CD8-positive, alpha-beta memory T cell (primary cell): ENCODE measurements around the gene TMEM30B. TPM values are rescaled to one million over a fixed set of nuclear protein-coding genes. Genes with fewer than 3 reads are reported as not detected.

ENCODE experiments used
- CTCF ChIA-PET: fragments of 350-600 bp; sonication (Branson Sonifier 250); formaldehyde crosslinking; loops from one replicate; lab custom pipeline; 2021; ENCODE audit warnings: antibody characterized with exemption; lab: Charles Lee
- POLR2A ChIA-PET: fragments of 350-600 bp; sonication (Branson Sonifier 250); formaldehyde crosslinking; loops from one replicate; lab custom pipeline; 2021; ENCODE audit warnings: antibody characterized with exemption; lab: Charles Lee
- DNase-seq, 5 donors: peaks; one replicate each; pipeline versions ENCODE4 v3.0.0 to v3.0.0-alpha.2; 2020 to 2022; ENCODE audit warnings: mixed read lengths in 1 of 5
- H3K27ac ChIP-seq: one replicate; pipeline ENCODE4 v1.7.0; 2013; ENCODE audit warnings: low read depth, mild to moderate bottlenecking, low read length, moderate library complexity
- H3K27me3 ChIP-seq: 2 replicates; pipeline ENCODE4 v1.7.0; 2013; ENCODE audit warnings: low read length, mild to moderate bottlenecking; ENCODE audit not compliant: insufficient read depth, poor library complexity, severe bottlenecking
- H3K36me3 ChIP-seq: 2 replicates; pipeline ENCODE4 v1.7.0; 2013; ENCODE audit warnings: mild to moderate bottlenecking, low read length, moderate library complexity; ENCODE audit not compliant: insufficient read depth
- H3K4me1 ChIP-seq: 2 replicates; pipeline ENCODE4 v1.7.0; 2013; ENCODE audit warnings: mild to moderate bottlenecking, low read length, moderate library complexity; ENCODE audit not compliant: insufficient read depth
- H3K4me3 ChIP-seq: 2 replicates; pipeline ENCODE4 v1.7.0; 2013; ENCODE audit warnings: mild to moderate bottlenecking, low read length
- H3K9me3 ChIP-seq: 2 replicates; pipeline ENCODE4 v1.7.0; 2013; ENCODE audit warnings: mild to moderate bottlenecking, low read length
- H3K27ac Mint-ChIP-seq, 8 donors: one replicate each; pipeline ENCODE4 v1.8.0; 2020 to 2021; ENCODE audit warnings: mixed read lengths in 8 of 8, mild to moderate bottlenecking in 6 of 8, inconsistent platforms in 3 of 8, moderate library complexity in 3 of 8
- H3K27me3 Mint-ChIP-seq, 2 donors: one replicate each; pipeline ENCODE4 v1.8.0; 2020 to 2021; ENCODE audit warnings: mixed read lengths in 2 of 2, mild to moderate bottlenecking in 1 of 2, moderate library complexity in 1 of 2
- H3K36me3 Mint-ChIP-seq, 3 donors: one replicate each; pipeline ENCODE4 v1.8.0; 2020 to 2021; ENCODE audit warnings: mixed read lengths in 3 of 3, inconsistent platforms in 1 of 3, mild to moderate bottlenecking in 1 of 3
- H3K4me1 Mint-ChIP-seq, 3 donors: one replicate each; pipeline ENCODE4 v1.8.0; 2020 to 2021; ENCODE audit warnings: mixed read lengths in 3 of 3, inconsistent platforms in 1 of 3, mild to moderate bottlenecking in 1 of 3
- H3K4me3 Mint-ChIP-seq, 7 donors: one replicate each; pipeline ENCODE4 v1.8.0; 2020 to 2021; ENCODE audit warnings: mixed read lengths in 7 of 7, mild to moderate bottlenecking in 6 of 7, moderate library complexity in 4 of 7, inconsistent platforms in 2 of 7
- H3K9me3 Mint-ChIP-seq, 5 donors: one replicate each; pipeline ENCODE4 v1.8.0; 2020 to 2022; ENCODE audit warnings: mixed read lengths in 5 of 5, mild to moderate bottlenecking in 3 of 5, moderate library complexity in 2 of 5, inconsistent platforms in 1 of 5
- polyA plus RNA-seq: library from polyadenylated mRNA; unstranded; fragments of 300-500 nt; fragmentation: Illumina TruSeq; gene quantifications from one replicate; pipeline ENCODE4 v1.2.3, GENCODE V29; 2021
- total RNA-seq, 2 experiments: library from RNA; stranded (reverse); gene quantifications; one replicate each; pipeline ENCODE4 v1.2.3, GENCODE V29; 2021

Gene TMEM30B
- total and polyA plus RNA-seq, 3 experiments from 2014 or later, result 1.7 to 6.5 (median 1.9) TPM

DNA sequence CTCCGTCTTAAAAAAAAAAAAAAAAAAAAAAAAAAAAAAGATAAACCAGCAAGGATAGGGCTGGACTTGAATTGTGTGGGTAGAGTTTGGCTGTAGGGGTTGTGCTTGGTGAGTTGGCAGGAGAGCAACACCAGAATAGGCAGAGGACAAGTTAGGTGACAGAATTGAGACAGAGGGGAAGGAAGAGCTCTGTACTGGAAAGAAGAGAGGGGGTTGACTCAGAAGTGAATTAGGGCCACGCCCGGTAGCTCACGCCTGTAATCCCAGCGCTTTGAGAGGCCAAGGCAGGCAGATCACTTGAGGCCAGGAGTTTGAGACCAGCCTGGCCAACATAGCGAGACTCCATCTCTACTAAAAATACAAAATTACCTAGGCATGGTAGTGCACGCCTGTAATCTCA, 6.1 kb upstream of the TMEM30B start:
- no peaks in the 10 kb centered on the region for H3K4me1 ChIP-seq
- H3K36me3 Mint-ChIP-seq, result no peaks in the 10 kb centered on the region
- ChIA-PET POLR2A (interaction anchor here (0.6 to 0.7 kb wide), 4 partner anchors 28 to 1265 kb away, joined by 3 to 6 read pairs (median 4); partner anchors contain the start of gene HIF1A), CTCF (interaction anchor here (1.1 to 9.2 kb wide), 4 partner anchors 10 to 550 kb away, joined by 3 to 89 read pairs (median 6); no protein-coding TSS in a partner anchor)
- H3K9me3 Mint-ChIP-seq, result no peaks in the 10 kb centered on the region
- no peak overlapping the region for H3K27ac ChIP-seq
- no peak overlapping the region for H3K4me3 Mint-ChIP-seq
- DNase-seq, result no peak
- H3K27ac Mint-ChIP-seq, result no peak overlapping the region
- no peak overlapping the region for H3K4me3 ChIP-seq
- H3K36me3 ChIP-seq, result no peaks in the 10 kb centered on the region
- H3K27me3 Mint-ChIP-seq, result no peaks in the 10 kb centered on the region
- H3K9me3 ChIP-seq, result no peaks in the 10 kb centered on the region
- H3K27me3 ChIP-seq, result no peaks in the 10 kb centered on the region
- H3K4me1 Mint-ChIP-seq, result peaks cover 18 to 31% (median 20%) of the 10 kb centered on the region in 3 donors

GRCh38 chr14:61285364-61285763, 4.2 kb upstream of the TMEM30B start:
- H3K9me3 Mint-ChIP-seq, result no peaks in the 10 kb centered on the region
- DNase-seq, result no peak
- Histone ChIP-seq H3K9me3 (no peaks in the 10 kb centered on the region), H3K27me3 (no peaks in the 10 kb centered on the region), H3K4me1 (peaks cover 6% of the 10 kb centered on the region), H3K36me3 (no peaks in the 10 kb centered on the region), H3K4me3 (no peak overlapping the region), H3K27ac (no peak overlapping the region)
- peaks cover 20 to 39% (median 24%) of the 10 kb centered on the region in 3 donors for H3K4me1 Mint-ChIP-seq
- H3K27ac Mint-ChIP-seq, result peak overlapping the region in 1 of 8 donors; percentile 30
- H3K36me3 Mint-ChIP-seq, result peaks cover 0 to 5% (median 0%) of the 10 kb centered on the region in 3 donors
- no peak overlapping the region for H3K4me3 Mint-ChIP-seq
- POLR2A ChIA-PET, result no interaction called here
- CTCF ChIA-PET, result interaction anchor here (0.8 to 9.2 kb wide), 7 partner anchors 11 to 660 kb away, joined by 3 to 89 read pairs (median 3); no protein-coding TSS in a partner anchor
- H3K27me3 Mint-ChIP-seq, result no peaks in the 10 kb centered on the region

- CTCF ChIA-PET, result interaction anchor here (9.2 kb wide), 1 partner anchor 14 kb away, joined by 89 read pairs; no protein-coding TSS in a partner anchor
- Mint-ChIP-seq H3K9me3 (no peaks in the 10 kb centered on the region), H3K4me1 (peaks cover 29 to 52% (median 35%) of the 10 kb centered on the region in 3 donors), H3K27me3 (no peaks in the 10 kb centered on the region), H3K4me3 (peak overlapping the region in 4 of 7 donors; percentile 5 to 43 (median 22)), H3K27ac (peak overlapping the region in 3 of 8 donors; percentile 4 to 62 (median 5)), H3K36me3 (peaks cover 0 to 8% (median 0%) of the 10 kb centered on the region in 3 donors)
- Histone ChIP-seq H3K27me3 (no peaks in the 10 kb centered on the region), H3K27ac (no peak overlapping the region), H3K4me1 (peaks cover 17% of the 10 kb centered on the region), H3K9me3 (no peaks in the 10 kb centered on the region), H3K4me3 (no peak overlapping the region), H3K36me3 (no peaks in the 10 kb centered on the region)
- POLR2A ChIA-PET, result no interaction called here
- no peak for DNase-seq
Measured at GRCh38 chr14:61284001-61284400, 2.9 kb upstream of the TMEM30B start.

GRCh38 chr14:61282746-61283145, 1.6 kb upstream of the TMEM30B start:
- H3K4me3 ChIP-seq, result no peak overlapping the region
- H3K27me3 ChIP-seq, result no peaks in the 10 kb centered on the region
- Mint-ChIP-seq H3K27me3 (peaks cover 0 to 2% of the 10 kb centered on the region in 2 donors), H3K4me1 (peaks cover 29 to 55% (median 35%) of the 10 kb centered on the region in 3 donors), H3K27ac (peak overlapping the region in 2 of 8 donors; percentile 5 to 35), H3K36me3 (peaks cover 0 to 8% (median 0%) of the 10 kb centered on the region in 3 donors), H3K4me3 (peak overlapping the region in 4 of 7 donors; percentile 6 to 65 (median 20)), H3K9me3 (no peaks in the 10 kb centered on the region)
- peaks cover 17% of the 10 kb centered on the region for H3K4me1 ChIP-seq
- DNase-seq, result no peak
- no peak overlapping the region for H3K27ac ChIP-seq
- ChIA-PET POLR2A (no interaction called here), CTCF (interaction anchor here (0.6 to 9.2 kb wide), 4 partner anchors 9 to 466 kb away, joined by 3 to 89 read pairs (median 15); no protein-coding TSS in a partner anchor)
- no peaks in the 10 kb centered on the region for H3K9me3 ChIP-seq
- no peaks in the 10 kb centered on the region for H3K36me3 ChIP-seq

DNA sequence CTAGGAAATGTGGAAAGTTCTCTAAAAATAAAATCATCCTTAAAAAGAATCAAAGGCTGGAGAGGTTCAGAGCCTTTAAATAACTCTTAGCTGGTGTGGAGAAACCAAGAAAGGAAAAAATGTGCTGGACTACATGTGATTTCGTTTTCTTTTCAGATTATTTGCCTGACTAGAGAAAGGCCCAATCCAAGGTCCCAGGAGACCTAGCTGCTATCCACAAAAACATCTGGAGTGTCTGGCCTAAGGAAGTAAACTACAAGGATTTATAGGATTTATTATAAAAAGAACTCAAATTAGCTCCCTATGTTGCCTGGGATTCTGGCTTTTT, 774 bp upstream of the TMEM30B start:
- POLR2A ChIA-PET, result no interaction called here

DNA sequence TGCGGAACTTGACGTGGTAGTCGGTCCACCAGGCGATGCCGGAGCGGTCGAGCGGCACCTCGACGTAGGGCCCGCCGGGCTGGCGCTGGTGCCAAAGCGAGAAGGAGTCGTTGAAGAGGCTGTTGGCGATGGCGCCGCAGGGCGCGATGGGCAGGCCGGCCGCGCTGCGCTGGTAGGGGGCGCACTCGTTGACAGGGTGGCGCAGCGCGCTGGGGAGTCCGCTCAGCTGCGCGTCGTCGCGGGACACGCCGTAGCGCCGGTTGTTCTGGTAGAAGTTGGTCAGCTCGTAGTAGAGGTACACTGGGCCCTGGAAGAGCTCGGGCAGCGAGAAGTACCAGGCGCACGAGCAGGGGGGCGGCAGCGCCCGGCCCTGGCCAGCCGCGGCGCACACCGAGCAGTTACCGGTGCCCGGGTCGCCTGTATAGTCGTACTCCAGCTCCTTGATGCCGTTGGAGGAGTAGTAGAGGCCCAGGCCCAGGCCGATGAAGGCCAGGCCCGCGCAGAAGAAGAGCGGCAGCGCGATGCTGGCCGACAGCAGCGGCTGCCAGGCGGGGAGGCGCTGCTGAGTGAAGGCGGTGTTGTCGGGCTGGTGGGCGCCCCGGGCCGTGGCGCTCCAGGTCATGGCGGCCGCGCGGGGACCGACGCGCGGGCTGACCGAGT, 482 bp downstream of the TMEM30B start:
- Mint-ChIP-seq H3K4me1 (peaks cover 25 to 45% (median 27%) of the 10 kb centered on the region in 3 donors), H3K9me3 (no peaks in the 10 kb centered on the region), H3K4me3 (peak overlapping the region; percentile 89 to 95 (median 94)), H3K27me3 (peaks cover 2% of the 10 kb centered on the region in 2 donors), H3K36me3 (peaks cover 0 to 8% (median 0%) of the 10 kb centered on the region in 3 donors), H3K27ac (peak overlapping the region; percentile 82 to 97 (median 92))
- POLR2A ChIA-PET, result interaction anchor here (0.5 to 2.0 kb wide), 15 partner anchors 10 to 1032 kb away, joined by 3 to 10 read pairs (median 4); partner anchors contain the start of genes PPM1A and SNAPC1
- H3K4me1 ChIP-seq, result peaks cover 17% of the 10 kb centered on the region
- H3K27ac ChIP-seq, result peak overlapping the region; percentile 70
- H3K4me3 ChIP-seq, result peak overlapping the region; percentile 72
- no peaks in the 10 kb centered on the region for H3K36me3 ChIP-seq
- CTCF ChIA-PET, result interaction anchor here (0.6 to 9.2 kb wide), 41 partner anchors 8 to 1032 kb away, joined by 3 to 89 read pairs (median 3); partner anchors contain the start of genes PPM1A and PRKCH
- H3K9me3 ChIP-seq, result no peaks in the 10 kb centered on the region
- H3K27me3 ChIP-seq, result no peaks in the 10 kb centered on the region
- DNase-seq, result peak; percentile 60 to 84 (median 74)

More for the DNA sequence above, 774 bp upstream of the TMEM30B start:
- Mint-ChIP-seq H3K4me1 (peaks cover 29 to 52% (median 35%) of the 10 kb centered on the region in 3 donors), H3K9me3 (no peaks in the 10 kb centered on the region), H3K36me3 (peaks cover 0 to 8% (median 0%) of the 10 kb centered on the region in 3 donors), H3K27ac (peak overlapping the region in 2 of 8 donors; percentile 35 to 69), H3K4me3 (peak overlapping the region in 6 of 7 donors; percentile 79 to 94 (median 90)), H3K27me3 (peaks cover 0 to 2% of the 10 kb centered on the region in 2 donors)
- CTCF ChIA-PET, result interaction anchor here (0.6 to 9.2 kb wide), 10 partner anchors 10 to 812 kb away, joined by 3 to 89 read pairs (median 7); no protein-coding TSS in a partner anchor
- Histone ChIP-seq H3K4me3 (no peak overlapping the region), H3K27me3 (no peaks in the 10 kb centered on the region), H3K36me3 (no peaks in the 10 kb centered on the region), H3K4me1 (peaks cover 17% of the 10 kb centered on the region), H3K27ac (no peak overlapping the region), H3K9me3 (no peaks in the 10 kb centered on the region)
- DNase-seq, result no peak

DNA sequence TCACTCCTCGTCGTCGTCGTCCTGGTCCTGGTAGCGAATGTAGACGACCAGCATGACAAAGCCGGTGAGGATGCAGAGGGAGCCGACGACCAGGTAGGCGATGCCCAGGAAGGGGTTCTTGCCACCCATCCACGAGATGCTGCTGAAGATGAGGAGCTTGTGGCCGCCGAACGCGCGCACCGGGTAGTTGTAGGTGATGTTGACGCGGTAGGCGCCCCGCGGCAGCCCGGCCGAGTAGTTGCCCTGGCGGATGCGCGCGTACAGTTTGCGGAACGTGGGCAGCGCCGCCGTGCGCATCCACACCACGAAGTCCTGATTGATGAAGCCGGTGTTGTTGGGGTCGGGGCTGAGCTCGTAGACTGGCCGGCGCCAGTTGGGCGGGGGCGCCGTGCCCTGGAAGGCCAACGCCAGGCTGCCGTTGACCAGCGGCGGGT, 1.0 kb downstream of the TMEM30B start:
- Histone ChIP-seq H3K36me3 (no peaks in the 10 kb centered on the region), H3K4me3 (peak overlapping the region; percentile 72), H3K27ac (peak overlapping the region; percentile 70), H3K27me3 (no peaks in the 10 kb centered on the region), H3K4me1 (peaks cover 17% of the 10 kb centered on the region), H3K9me3 (no peaks in the 10 kb centered on the region)
- H3K4me3 Mint-ChIP-seq, result peak overlapping the region; percentile 89 to 95 (median 94)
- no peaks in the 10 kb centered on the region for H3K9me3 Mint-ChIP-seq
- peaks cover 0 to 8% (median 0%) of the 10 kb centered on the region in 3 donors for H3K36me3 Mint-ChIP-seq
- DNase-seq, result peak in 4 of 5 donors; percentile 6 to 65 (median 31)
- ChIA-PET CTCF (interaction anchor here (0.6 to 9.2 kb wide), 38 partner anchors 8 to 1031 kb away, joined by 3 to 89 read pairs (median 4); partner anchors contain the start of genes PPM1A and PRKCH), POLR2A (interaction anchor here (0.5 to 2.0 kb wide), 15 partner anchors 11 to 1032 kb away, joined by 3 to 10 read pairs (median 4); partner anchors contain the start of genes PPM1A and SNAPC1)
- H3K27me3 Mint-ChIP-seq, result peaks cover 2 to 3% of the 10 kb centered on the region in 2 donors
- H3K4me1 Mint-ChIP-seq, result peaks cover 24 to 40% (median 25%) of the 10 kb centered on the region in 3 donors
- H3K27ac Mint-ChIP-seq, result peak overlapping the region; percentile 82 to 97 (median 92)
